Endodermal cell (in vitro differentiated cells): Measurements from ENCODE around the gene CLEC4F. TPM values are rescaled to one million over a fixed set of nuclear protein-coding genes. Genes with fewer than 3 reads are reported as not detected.

Experiments used
- DNase-seq: peaks from one replicate; pipeline ENCODE4 v3.0.0-alpha.2; 2017
- H3K27ac ChIP-seq: 2 replicates; pipeline ENCODE4 v1.5.1; 2013; ENCODE audit warnings: mild to moderate bottlenecking, low read depth, low read length, moderate library complexity
- H3K27me3 ChIP-seq: 2 replicates; pipeline ENCODE4 v1.6.1; 2013; ENCODE audit warnings: mild to moderate bottlenecking, low read length, moderate library complexity; ENCODE audit not compliant: insufficient read depth, control insufficient read depth, poor library complexity, severe bottlenecking
- H3K36me3 ChIP-seq: 2 replicates; pipeline ENCODE4 v1.7.0; 2013; ENCODE audit warnings: mild to moderate bottlenecking, low read length, moderate library complexity; ENCODE audit not compliant: control insufficient read depth, insufficient read depth
- H3K4me1 ChIP-seq: one replicate; pipeline ENCODE4 v1.7.0; 2013; ENCODE audit warnings: low read length; ENCODE audit not compliant: control insufficient read depth, insufficient read depth
- H3K4me3 ChIP-seq: 2 replicates; pipeline ENCODE4 v1.5.1; 2013; ENCODE audit warnings: mild to moderate bottlenecking, low read length, moderate library complexity
- H3K9ac ChIP-seq: 2 replicates; pipeline ENCODE4 v1.6.1; 2013; ENCODE audit warnings: mild to moderate bottlenecking, low read length, moderate library complexity; ENCODE audit not compliant: poor library complexity, severe bottlenecking; ENCODE audit errors: extremely low read depth
- H3K9me3 ChIP-seq: 2 replicates; pipeline ENCODE4 v1.6.1; 2013; ENCODE audit warnings: mild to moderate bottlenecking, low read length, moderate library complexity; ENCODE audit not compliant: control insufficient read depth
- H3K27ac Mint-ChIP-seq: 2 replicates; pipeline ENCODE4 v1.8.0; 2020; ENCODE audit warnings: mixed read lengths
- H3K27me3 Mint-ChIP-seq: 2 replicates; pipeline ENCODE4 v1.8.0; 2021; ENCODE audit warnings: mild to moderate bottlenecking, mixed read lengths; ENCODE audit not compliant: insufficient read depth
- H3K36me3 Mint-ChIP-seq: 2 replicates; pipeline ENCODE4 v1.8.0; 2020; ENCODE audit warnings: low read depth, mixed read lengths
- H3K4me1 Mint-ChIP-seq: 2 replicates; pipeline ENCODE4 v1.8.0; 2020; ENCODE audit warnings: mixed read lengths
- H3K4me3 Mint-ChIP-seq: 2 replicates; pipeline ENCODE4 v1.8.0; 2020; ENCODE audit warnings: mild to moderate bottlenecking, moderate library complexity, mixed read lengths
- H3K9me3 Mint-ChIP-seq: 2 replicates; pipeline ENCODE4 v1.8.0; 2020; ENCODE audit warnings: mild to moderate bottlenecking, mixed read lengths
- WGBS, 2 experiments: methylation state at CpG; one replicate each; pipeline versions ENCODE4 v1.1.5 to v1.1.7; 2013; ENCODE audit warnings: missing lambda C conversion rate in 2 of 2, mixed read lengths in 1 of 2; ENCODE audit not compliant: insufficient coverage in 1 of 2, insufficient read length in 1 of 2; 5-methylcytosine and 5-hydroxymethylcytosine counted together
- total RNA-seq, 2 donors: library from RNA; stranded (reverse); fragmentation: NEBNext Ultra II Directional in 1 of 2; extraction: Animal tissue kit (Norgen Biotek cat#: 25700) in 1 of 2; gene quantifications; 2 replicates in 1 of 2; 3 replicates in 1 of 2; pipeline ENCODE4 v1.2.1, GENCODE V29; 2021
- TF ChIP-seq, protein P1 (sequence below): fragments of 200-600 bp; sonication (generic); conservative IDR thresholded peaks from 2 replicates; pipeline ENCODE4 v1.5.0; 2021; ENCODE audit warnings: antibody characterized with exemption, mild to moderate bottlenecking

Gene CLEC4F
- total RNA-seq, 2 donors from 2014 or later, result not detected

GRCh38 chr2:70831861-70832260 lies 11.5 kb upstream of the CLEC4F start:
- no peaks in the 10 kb centered on the region for H3K4me1 ChIP-seq
- Mint-ChIP-seq H3K27me3 (peaks cover 47% of the 10 kb centered on the region), H3K27ac (no peak overlapping the region), H3K4me3 (no peak overlapping the region), H3K4me1 (no peaks in the 10 kb centered on the region), H3K36me3 (no peaks in the 10 kb centered on the region), H3K9me3 (no peaks in the 10 kb centered on the region)
- DNase-seq, result no peak
- no peaks in the 10 kb centered on the region for H3K9me3 ChIP-seq
- H3K27ac ChIP-seq, result no peak overlapping the region
- H3K4me3 ChIP-seq, result no peak overlapping the region
- WGBS, 2 experiments, result 91 to 97% methylated on average over 4 to 6 of the region's 6 CpGs
- H3K36me3 ChIP-seq, result no peaks in the 10 kb centered on the region
- H3K9ac ChIP-seq, result no peak overlapping the region
- peaks cover 6% of the 10 kb centered on the region for H3K27me3 ChIP-seq
- TF ChIP-seq, protein P1, sequence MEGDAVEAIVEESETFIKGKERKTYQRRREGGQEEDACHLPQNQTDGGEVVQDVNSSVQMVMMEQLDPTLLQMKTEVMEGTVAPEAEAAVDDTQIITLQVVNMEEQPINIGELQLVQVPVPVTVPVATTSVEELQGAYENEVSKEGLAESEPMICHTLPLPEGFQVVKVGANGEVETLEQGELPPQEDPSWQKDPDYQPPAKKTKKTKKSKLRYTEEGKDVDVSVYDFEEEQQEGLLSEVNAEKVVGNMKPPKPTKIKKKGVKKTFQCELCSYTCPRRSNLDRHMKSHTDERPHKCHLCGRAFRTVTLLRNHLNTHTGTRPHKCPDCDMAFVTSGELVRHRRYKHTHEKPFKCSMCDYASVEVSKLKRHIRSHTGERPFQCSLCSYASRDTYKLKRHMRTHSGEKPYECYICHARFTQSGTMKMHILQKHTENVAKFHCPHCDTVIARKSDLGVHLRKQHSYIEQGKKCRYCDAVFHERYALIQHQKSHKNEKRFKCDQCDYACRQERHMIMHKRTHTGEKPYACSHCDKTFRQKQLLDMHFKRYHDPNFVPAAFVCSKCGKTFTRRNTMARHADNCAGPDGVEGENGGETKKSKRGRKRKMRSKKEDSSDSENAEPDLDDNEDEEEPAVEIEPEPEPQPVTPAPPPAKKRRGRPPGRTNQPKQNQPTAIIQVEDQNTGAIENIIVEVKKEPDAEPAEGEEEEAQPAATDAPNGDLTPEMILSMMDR, result no peak

- Mint-ChIP-seq H3K27me3 (peaks cover 40% of the 10 kb centered on the region), H3K4me1 (no peaks in the 10 kb centered on the region), H3K36me3 (no peaks in the 10 kb centered on the region), H3K9me3 (no peaks in the 10 kb centered on the region), H3K27ac (no peak overlapping the region), H3K4me3 (no peak overlapping the region)
- WGBS, 2 experiments, result 89 to 93% methylated on average over 5 of the region's 5 CpGs
- H3K36me3 ChIP-seq, result no peaks in the 10 kb centered on the region
- H3K4me3 ChIP-seq, result no peak overlapping the region
- no peaks in the 10 kb centered on the region for H3K4me1 ChIP-seq
- no peaks in the 10 kb centered on the region for H3K9me3 ChIP-seq
- no peak for DNase-seq
- H3K27ac ChIP-seq, result no peak overlapping the region
- no peak overlapping the region for H3K9ac ChIP-seq
- peaks cover 6% of the 10 kb centered on the region for H3K27me3 ChIP-seq
- TF ChIP-seq, protein P1, result no peak
Observed at GRCh38 chr2:70830366-70830765, 10.0 kb upstream of the CLEC4F start.

GRCh38 chr2:70829916-70830315 lies 9.5 kb upstream of the CLEC4F start:
- Histone ChIP-seq H3K4me1 (no peaks in the 10 kb centered on the region), H3K27ac (no peak overlapping the region), H3K4me3 (no peak overlapping the region), H3K9ac (no peak overlapping the region), H3K27me3 (peaks cover 6% of the 10 kb centered on the region), H3K9me3 (no peaks in the 10 kb centered on the region), H3K36me3 (no peaks in the 10 kb centered on the region)
- no peak for DNase-seq
- 96 to 100% methylated on average over 1 of the region's 1 CpG for WGBS, 2 experiments
- no peak overlapping the region for H3K27ac Mint-ChIP-seq
- H3K27me3 Mint-ChIP-seq, result peaks cover 38% of the 10 kb centered on the region
- no peaks in the 10 kb centered on the region for H3K9me3 Mint-ChIP-seq
- no peak overlapping the region for H3K4me3 Mint-ChIP-seq
- no peaks in the 10 kb centered on the region for H3K4me1 Mint-ChIP-seq
- TF ChIP-seq, protein P1, result no peak
- H3K36me3 Mint-ChIP-seq, result no peaks in the 10 kb centered on the region
